ENCODE measurements around the gene CXXC5. TPM values are rescaled to one million over a fixed set of nuclear protein-coding genes. Genes with fewer than 3 reads are reported as not detected.

The CXXC5 gene
- total RNA-seq, 1 donor from 2014 or later: 67.3 TPM

GRCh38 chr5:139684881-139685749, 37.0 kb downstream of the CXXC5 start:
- intact Hi-C loops (cut with DNase I): loop anchor here (5.0 kb wide), 1 partner anchor 38 kb away; the partner anchor contains the start of gene CXXC5
- ATAC-seq (ENCODE audit: poor library complexity) (peak; percentile 66), DNase-seq (peak; percentile 67)

GRCh38 chr5:139685886-139686285, 37.7 kb downstream of the CXXC5 start:
- intact Hi-C loops (cut with DNase I): no loop called here
- DNase-seq: no peak

GRCh38 chr5:139686356-139686705, 38.2 kb downstream of the CXXC5 start:
- no peak for DNase-seq
- no peak for ATAC-seq (ENCODE audit: poor library complexity)
- intact Hi-C loops (cut with DNase I): no loop called here

More at GRCh38 chr5:139685886-139686285, 37.7 kb downstream of the CXXC5 start:
- no peak for ATAC-seq (ENCODE audit: poor library complexity)

- intact Hi-C loops (cut with DNase I): no loop called here
- no peak for DNase-seq
- ATAC-seq (ENCODE audit: poor library complexity): no peak
Observed at GRCh38 chr5:139686706-139687441, 38.7 kb downstream of the CXXC5 start.

GRCh38 chr5:139687656-139688055, 39.5 kb downstream of the CXXC5 start:
- peak; percentile 62 for DNase-seq
- peak; percentile 50 for ATAC-seq (ENCODE audit: poor library complexity)
- intact Hi-C loops (cut with DNase I): no loop called here

- DNase-seq (no peak), ATAC-seq (ENCODE audit: poor library complexity) (no peak)
- intact Hi-C loops (cut with DNase I): no loop called here
Observed at GRCh38 chr5:139688088-139688702, 40.0 kb downstream of the CXXC5 start.

- ATAC-seq (ENCODE audit: poor library complexity) (no peak), DNase-seq (no peak)
- intact Hi-C loops (cut with DNase I): no loop called here
Observed at GRCh38 chr5:139688751-139689372, 40.7 kb downstream of the CXXC5 start.

- ATAC-seq (ENCODE audit: poor library complexity) (peak; percentile 6), DNase-seq (no peak)
- intact Hi-C loops (cut with DNase I): loop anchor here (5.0 kb wide), 1 partner anchor 52 kb away; no protein-coding TSS in a partner anchor
Observed at GRCh38 chr5:139689631-139690063, 41.5 kb downstream of the CXXC5 start.

GRCh38 chr5:139690064-139690802, 42.1 kb downstream of the CXXC5 start:
- ATAC-seq (ENCODE audit: poor library complexity) (peak; percentile 20), DNase-seq (no peak)
- intact Hi-C loops (cut with DNase I): loop anchor here (5.0 kb wide), 1 partner anchor 53 kb away; no protein-coding TSS in a partner anchor

GRCh38 chr5:139690803-139691629, 42.9 kb downstream of the CXXC5 start:
- DNase-seq (no peak), ATAC-seq (ENCODE audit: poor library complexity) (no peak)
- intact Hi-C loops (cut with DNase I): loop anchor here (5.0 kb wide), 1 partner anchor 54 kb away; no protein-coding TSS in a partner anchor

GRCh38 chr5:139692148-139692547, 44.0 kb downstream of the CXXC5 start:
- ATAC-seq (ENCODE audit: poor library complexity): no peak
- DNase-seq: no peak
- intact Hi-C loops (cut with DNase I): loop anchor here (5.0 kb wide), 1 partner anchor 55 kb away; no protein-coding TSS in a partner anchor

GRCh38 chr5:139692679-139693308, 44.6 kb downstream of the CXXC5 start:
- no peak for ATAC-seq (ENCODE audit: poor library complexity)
- no peak for DNase-seq
- intact Hi-C loops (cut with DNase I): loop anchor here (5.0 kb wide), 1 partner anchor 55 kb away; no protein-coding TSS in a partner anchor

GRCh38 chr5:139693676-139694364, 45.7 kb downstream of the CXXC5 start:
- DNase-seq (no peak), ATAC-seq (ENCODE audit: poor library complexity) (no peak)
- intact Hi-C loops (cut with DNase I): loop anchor here (5.0 kb wide), 1 partner anchor 57 kb away; no protein-coding TSS in a partner anchor

- DNase-seq (no peak), ATAC-seq (ENCODE audit: poor library complexity) (no peak)
- intact Hi-C loops (cut with DNase I): loop anchor here (5.0 kb wide), 1 partner anchor 57 kb away; no protein-coding TSS in a partner anchor
Observed at GRCh38 chr5:139694556-139695177, 46.5 kb downstream of the CXXC5 start.

- no peak for DNase-seq
- intact Hi-C loops (cut with DNase I): no loop called here
- ATAC-seq (ENCODE audit: poor library complexity): no peak
Observed at GRCh38 chr5:139695178-139695573, 47.0 kb downstream of the CXXC5 start.

All from Right ventricle myocardium superior (tissue), 1 donor.